WTC11 (cell line): Measurements from ENCODE around the gene COL4A5. TPM values are rescaled to one million over a fixed set of nuclear protein-coding genes. Genes with fewer than 3 reads are reported as not detected.

Source experiments
- ATAC-seq: fragments of 200-7000 bp; cut with Tn5 transposase; 2 replicates; pipeline ENCODE4 v1.10.0; 2021; ENCODE audit warnings: mild to moderate bottlenecking, moderate library complexity
- CTCF ChIA-PET: fragments of 300-600 bp; sonication (Branson Sonifier 250); formaldehyde crosslinking; loops from one replicate; lab custom pipeline; 2021; ENCODE audit warnings: antibody characterized with exemption; lab: Charles Lee
- POLR2A ChIA-PET: fragments of 350-600 bp; sonication (Branson Sonifier 250); formaldehyde crosslinking; loops from one replicate; lab custom pipeline; 2021; ENCODE audit warnings: antibody characterized with exemption; lab: Charles Lee
- DNase-seq: peaks from one replicate; pipeline ENCODE4 v3.0.0; 2021; ENCODE audit warnings: low spot score
- H3K27ac Mint-ChIP-seq: 2 replicates; pipeline ENCODE4 v1.8.0; 2021; ENCODE audit warnings: mixed read lengths
- H3K27me3 Mint-ChIP-seq: 2 replicates; pipeline ENCODE4 v1.8.0; 2021; ENCODE audit warnings: low read depth, mild to moderate bottlenecking, moderate library complexity, mixed read lengths
- H3K36me3 Mint-ChIP-seq: 2 replicates; pipeline ENCODE4 v1.8.0; 2021; ENCODE audit warnings: mixed read lengths
- H3K4me1 Mint-ChIP-seq: 2 replicates; pipeline ENCODE4 v1.8.0; 2022; ENCODE audit warnings: mixed read lengths
- H3K4me3 Mint-ChIP-seq: 2 replicates; pipeline ENCODE4 v1.8.0; 2021; ENCODE audit warnings: mild to moderate bottlenecking, moderate library complexity, mixed read lengths
- H3K9me3 Mint-ChIP-seq: 2 replicates; pipeline ENCODE4 v1.8.0; 2021; ENCODE audit warnings: mixed read lengths
- CREB1 ChIP-seq: sonication (generic); formaldehyde crosslinking; IDR thresholded peaks from 2 replicates; pipeline ENCODE4 v1.8.0; 2023; ENCODE audit warnings: mild to moderate bottlenecking, missing genetic modification reagents
- CREM ChIP-seq: sonication (generic); formaldehyde crosslinking; IDR thresholded peaks from 2 replicates; pipeline ENCODE4 v1.8.1; 2022; ENCODE audit warnings: mild to moderate bottlenecking, missing genetic modification reagents, moderate library complexity
- E2F5 ChIP-seq: sonication (generic); formaldehyde crosslinking; IDR thresholded peaks from 2 replicates; pipeline ENCODE4 v1.8.1; 2022; ENCODE audit warnings: mild to moderate bottlenecking, moderate library complexity, missing genetic modification reagents
- FOXJ3 ChIP-seq: sonication (generic); formaldehyde crosslinking; IDR thresholded peaks from 2 replicates; pipeline ENCODE4 v1.9.0; 2021; ENCODE audit warnings: missing genetic modification reagents, mild to moderate bottlenecking, borderline replicate concordance
- IRF1 ChIP-seq: sonication (generic); formaldehyde crosslinking; IDR thresholded peaks from 2 replicates; pipeline ENCODE4 v1.8.0; 2023; ENCODE audit warnings: missing genetic modification reagents
- JAZF1 ChIP-seq: fragments of 250-450 bp; sonication (Bioruptor Pico); IDR thresholded peaks from 2 replicates; pipeline ENCODE4 v1.9.0; 2021; ENCODE audit warnings: moderate library complexity, mild to moderate bottlenecking, inconsistent platforms
- MAX ChIP-seq: sonication (generic); formaldehyde crosslinking; IDR thresholded peaks from 2 replicates; pipeline ENCODE4 v1.8.0; 2022; ENCODE audit warnings: mild to moderate bottlenecking, missing genetic modification reagents
- MLX ChIP-seq: sonication (generic); formaldehyde crosslinking; IDR thresholded peaks from 2 replicates; pipeline ENCODE4 v1.8.1; 2023; ENCODE audit warnings: mild to moderate bottlenecking, missing genetic modification reagents, moderate library complexity
- MXD4 ChIP-seq: fragments of 250-450 bp; sonication (Bioruptor Pico); IDR thresholded peaks from 2 replicates; pipeline ENCODE4 v1.8.0; 2021; ENCODE audit warnings: mild to moderate bottlenecking, moderate library complexity, borderline replicate concordance
- NR3C1 ChIP-seq: sonication (generic); formaldehyde crosslinking; conservative IDR thresholded peaks from 2 replicates; pipeline ENCODE4 v1.8.1; 2023; ENCODE audit warnings: low read depth, mild to moderate bottlenecking, missing genetic modification reagents
- OVOL2 ChIP-seq: fragments of 250-450 bp; sonication (Bioruptor Pico); IDR thresholded peaks from 2 replicates; pipeline ENCODE4 v1.9.0; 2021; ENCODE audit warnings: mild to moderate bottlenecking, borderline replicate concordance
- RELA ChIP-seq: sonication (generic); formaldehyde crosslinking; IDR thresholded peaks from 2 replicates; pipeline ENCODE4 v1.8.1; 2022; ENCODE audit warnings: missing genetic modification reagents, mild to moderate bottlenecking, borderline replicate concordance
- SOX15 ChIP-seq: fragments of 250-450 bp; sonication (Bioruptor Pico); IDR thresholded peaks from 2 replicates; pipeline ENCODE4 v1.9.0; 2021; ENCODE audit warnings: mild to moderate bottlenecking
- TP53 ChIP-seq: sonication (generic); formaldehyde crosslinking; IDR thresholded peaks from 2 replicates; pipeline ENCODE4 v1.8.1; 2023; ENCODE audit warnings: mild to moderate bottlenecking, missing genetic modification reagents
- USF2 ChIP-seq: sonication (generic); formaldehyde crosslinking; IDR thresholded peaks from 2 replicates; pipeline ENCODE4 v1.8.1; 2023; ENCODE audit warnings: mild to moderate bottlenecking, missing genetic modification reagents, moderate library complexity
- ZNF138 ChIP-seq: sonication (generic); formaldehyde crosslinking; conservative IDR thresholded peaks from 2 replicates; pipeline ENCODE4 v1.8.1; 2022; ENCODE audit warnings: mild to moderate bottlenecking, moderate library complexity, missing genetic modification reagents
- ZNF281 ChIP-seq: sonication (generic); formaldehyde crosslinking; IDR thresholded peaks from 2 replicates; pipeline ENCODE4 v1.8.0; 2023; ENCODE audit warnings: mild to moderate bottlenecking, missing genetic modification reagents
- ZNF396 ChIP-seq: fragments of 250-450 bp; sonication (Bioruptor Pico); IDR thresholded peaks from 2 replicates; pipeline ENCODE4 v1.8.0; 2021; ENCODE audit warnings: mild to moderate bottlenecking, moderate library complexity, borderline replicate concordance
- ZNF532 ChIP-seq: fragments of 250-450 bp; sonication (Bioruptor Pico); IDR thresholded peaks from 2 replicates; pipeline ENCODE4 v1.9.0; 2021; ENCODE audit warnings: mild to moderate bottlenecking, borderline replicate concordance
- ZNF671 ChIP-seq: fragments of 250-450 bp; sonication (Bioruptor Pico); IDR thresholded peaks from 2 replicates; pipeline ENCODE4 v1.8.0; 2021; ENCODE audit warnings: mild to moderate bottlenecking
- ZSCAN18 ChIP-seq: fragments of 250-450 bp; sonication (Bioruptor Pico); IDR thresholded peaks from 2 replicates; pipeline ENCODE4 v2.1.2; 2022; ENCODE audit warnings: mild to moderate bottlenecking, moderate library complexity
- total RNA-seq: library from RNA; stranded (reverse); gene quantifications from 3 replicates; pipeline ENCODE4 v1.2.3, GENCODE V29; 2021

Gene COL4A5
- total RNA-seq, 1 experiment from 2014 or later = 30.7 TPM

- peak; percentile 92 for ATAC-seq
- CTCF ChIA-PET = no interaction called here
- H3K9me3 Mint-ChIP-seq = peaks cover 13% of the 10 kb centered on the region
- TF ChIP-seq TP53 (CRISPR knock-in tag) = no peak
- no peak for TF ChIP-seq ZNF281 (CRISPR knock-in tag)
- TF ChIP-seq ZNF138 = no peak
- no peak for TF ChIP-seq SOX15 (CRISPR knock-in tag)
- no peak for TF ChIP-seq RELA
- TF ChIP-seq, all 79 proteins: peak for 0
- POLR2A ChIA-PET = no interaction called here
- Mint-ChIP-seq H3K4me1 (peaks cover 27% of the 10 kb centered on the region), H3K27ac (peak overlapping the region; percentile 35), H3K36me3 (peaks cover 37% of the 10 kb centered on the region), H3K4me3 (no peak overlapping the region; the same call in 1 of the 2 replicates), H3K27me3 (no peaks in the 10 kb centered on the region)
- no peak for DNase-seq
Measured at GRCh38 chrX:108541286-108541685, 101.6 kb downstream of the COL4A5 start.

GRCh38 chrX:108557580-108557979 lies 117.9 kb downstream of the COL4A5 start:
- TF ChIP-seq MLX (CRISPR knock-in tag) (no peak), USF2 (CRISPR knock-in tag) (no peak), ZNF396 (CRISPR knock-in tag) (no peak), ZNF671 (CRISPR knock-in tag) (no peak), IRF1 (CRISPR knock-in tag) (no peak), MAX (CRISPR knock-in tag) (no peak), ZNF532 (CRISPR knock-in tag) (no peak), JAZF1 (CRISPR knock-in tag) (no peak), MXD4 (no peak), ZSCAN18 (CRISPR knock-in tag) (no peak), FOXJ3 (CRISPR knock-in tag) (no peak), CREB1 (no peak), SOX15 (CRISPR knock-in tag) (no peak), E2F5 (CRISPR knock-in tag) (no peak), OVOL2 (CRISPR knock-in tag) (no peak), NR3C1 (no peak), CREM (CRISPR knock-in tag) (no peak), ZNF138 (no peak)
- H3K27me3 Mint-ChIP-seq = no peaks in the 10 kb centered on the region
- H3K27ac Mint-ChIP-seq = no peak overlapping the region
- POLR2A ChIA-PET = no interaction called here
- DNase-seq (no peak), ATAC-seq (no peak)
- no peaks in the 10 kb centered on the region for H3K9me3 Mint-ChIP-seq
- peaks cover 9% of the 10 kb centered on the region; the same call in 1 of the 2 replicates for H3K4me1 Mint-ChIP-seq
- peaks cover 15% of the 10 kb centered on the region; the same call in 1 of the 2 replicates for H3K36me3 Mint-ChIP-seq
- CTCF ChIA-PET = no interaction called here
- no peak overlapping the region for H3K4me3 Mint-ChIP-seq
